ENCODE results near the gene SULT1B1.
A peak's percentile ranks its signal among the peaks of the same experiment; 100 is the strongest.

Gene SULT1B1

DNA sequence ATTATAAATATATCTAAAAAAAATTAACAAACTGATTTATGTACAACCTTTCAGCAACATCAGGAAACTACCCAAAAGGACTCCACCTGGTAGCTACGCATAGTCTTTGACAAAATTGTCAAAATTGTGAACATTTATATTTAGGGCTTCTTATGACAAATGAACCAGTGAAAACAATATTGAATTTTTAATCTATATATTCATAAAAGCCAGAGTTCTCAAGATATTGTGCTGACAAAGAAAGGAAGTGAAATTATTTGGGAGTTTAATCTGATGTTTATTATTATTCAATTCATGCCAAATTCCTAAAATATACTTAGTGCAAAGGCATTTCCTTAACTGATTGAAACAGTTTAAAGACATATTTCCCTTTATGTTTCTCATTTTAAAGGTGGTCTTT, 5.3 kb upstream of the SULT1B1 start:
- Mint-ChIP-seq H3K27ac (no peak overlapping the region), H3K36me3 (ENCODE audit: low read depth) (no peaks in the 10 kb centered on the region), H3K4me3 (no peak overlapping the region), H3K27me3 (no peaks in the 10 kb centered on the region), H3K4me1 (ENCODE audit: low read depth) (peaks cover 10% of the 10 kb centered on the region), H3K9me3 (no peaks in the 10 kb centered on the region)
- intact Hi-C loops (cut with micrococcal nuclease) = no loop called here

DNA sequence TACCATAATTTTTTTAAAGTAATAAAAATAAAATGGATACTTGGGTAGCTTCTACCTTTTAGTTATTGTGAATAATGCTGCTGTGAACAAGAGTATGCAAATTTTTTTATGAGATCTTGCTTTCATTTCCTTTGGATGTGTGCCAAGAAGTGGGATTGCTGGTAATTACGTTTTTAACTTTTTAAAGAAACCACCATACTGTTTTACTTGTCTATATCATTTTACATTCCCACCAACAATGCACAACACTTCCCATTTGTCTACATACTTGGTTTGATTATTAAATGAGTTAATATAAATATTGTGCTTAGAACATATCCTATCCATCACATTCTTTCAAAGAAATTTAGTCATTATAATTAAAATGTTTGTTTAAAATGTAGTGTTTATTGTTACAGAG, 3.9 kb upstream of the SULT1B1 start:
- no peak overlapping the region for H3K27ac Mint-ChIP-seq
- no peaks in the 10 kb centered on the region for H3K9me3 Mint-ChIP-seq
- intact Hi-C loops (cut with micrococcal nuclease) = no loop called here
- H3K36me3 Mint-ChIP-seq (ENCODE audit: low read depth) = peaks cover 3% of the 10 kb centered on the region
- H3K27me3 Mint-ChIP-seq = no peaks in the 10 kb centered on the region
- peaks cover 23% of the 10 kb centered on the region for H3K4me1 Mint-ChIP-seq (ENCODE audit: low read depth)
- H3K4me3 Mint-ChIP-seq = no peak overlapping the region

DNA sequence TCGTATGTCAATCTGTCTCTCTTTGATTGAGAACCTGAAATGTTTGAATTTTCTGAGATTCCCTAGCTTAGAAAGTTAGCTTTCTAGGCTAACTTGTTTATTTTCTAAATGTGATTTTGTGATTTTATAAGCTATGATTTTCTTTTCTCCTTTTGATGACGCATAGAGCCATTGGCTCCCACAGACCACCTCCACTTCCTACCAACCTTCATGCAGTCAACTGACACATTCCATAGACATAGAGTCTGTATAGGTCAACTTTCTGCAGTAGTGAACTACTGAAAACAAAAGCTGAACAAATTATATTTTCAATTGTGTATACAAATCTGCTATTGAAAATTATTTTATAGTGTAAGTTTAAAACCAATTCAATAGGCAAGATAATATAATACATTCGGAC, 2.8 kb upstream of the SULT1B1 start:
- Mint-ChIP-seq H3K4me3 (no peak overlapping the region), H3K36me3 (ENCODE audit: low read depth) (peaks cover 5% of the 10 kb centered on the region), H3K27me3 (no peaks in the 10 kb centered on the region), H3K9me3 (no peaks in the 10 kb centered on the region), H3K27ac (no peak overlapping the region), H3K4me1 (ENCODE audit: low read depth) (peaks cover 27% of the 10 kb centered on the region)
- intact Hi-C loops (cut with micrococcal nuclease) = no loop called here

DNA sequence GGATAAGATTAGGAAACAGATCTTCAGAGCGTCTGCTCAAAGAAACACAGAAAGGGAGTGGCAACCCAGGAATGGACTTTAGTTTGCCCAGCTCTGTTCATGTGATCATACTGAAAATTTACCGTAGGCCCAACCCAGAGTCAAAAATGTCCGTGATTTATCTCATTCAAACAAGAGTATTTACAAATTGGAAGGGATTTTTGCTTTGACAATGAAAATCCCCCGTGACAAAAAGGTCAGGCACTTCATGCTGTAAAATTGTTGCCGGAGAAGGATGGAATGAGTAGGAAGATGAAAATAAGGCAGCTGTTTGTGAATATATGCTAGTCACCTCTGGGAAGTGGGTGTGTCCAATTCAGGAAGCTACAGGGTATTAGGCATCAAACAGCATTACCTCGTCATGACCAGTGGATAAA, 1.2 kb downstream of the SULT1B1 start:
- H3K36me3 Mint-ChIP-seq (ENCODE audit: low read depth) = peaks cover 5% of the 10 kb centered on the region
- intact Hi-C loops (cut with micrococcal nuclease) = no loop called here
- H3K4me1 Mint-ChIP-seq (ENCODE audit: low read depth) = peaks cover 52% of the 10 kb centered on the region
- peak overlapping the region; percentile 71 for H3K27ac Mint-ChIP-seq
- peak overlapping the region; percentile 39 for H3K4me3 Mint-ChIP-seq
- no peaks in the 10 kb centered on the region for H3K27me3 Mint-ChIP-seq
- no peaks in the 10 kb centered on the region for H3K9me3 Mint-ChIP-seq

DNA sequence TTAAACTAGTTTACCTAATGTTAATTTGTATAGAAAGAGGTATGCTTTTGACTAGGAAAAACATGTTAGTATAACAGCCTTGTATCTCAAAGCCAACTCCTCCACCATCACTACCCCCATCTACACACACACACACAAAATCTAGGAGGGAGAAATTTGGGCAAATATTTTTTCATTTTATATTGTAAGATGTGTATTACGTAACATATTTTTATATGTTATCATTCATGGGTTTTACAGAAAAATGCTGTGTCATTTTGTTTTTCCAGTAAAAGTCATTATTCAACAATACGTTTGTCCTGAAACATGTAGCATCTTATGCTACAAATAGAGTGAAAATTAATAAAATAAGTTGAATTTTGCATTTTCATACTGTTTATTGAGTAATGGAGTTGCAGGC, 3.0 kb downstream of the SULT1B1 start:
- H3K36me3 Mint-ChIP-seq (ENCODE audit: low read depth) = peaks cover 5% of the 10 kb centered on the region
- no peaks in the 10 kb centered on the region for H3K9me3 Mint-ChIP-seq
- intact Hi-C loops (cut with micrococcal nuclease) = no loop called here
- H3K27ac Mint-ChIP-seq = peak overlapping the region; percentile 56
- no peak overlapping the region for H3K4me3 Mint-ChIP-seq
- H3K4me1 Mint-ChIP-seq (ENCODE audit: low read depth) = peaks cover 59% of the 10 kb centered on the region
- no peaks in the 10 kb centered on the region for H3K27me3 Mint-ChIP-seq

DNA sequence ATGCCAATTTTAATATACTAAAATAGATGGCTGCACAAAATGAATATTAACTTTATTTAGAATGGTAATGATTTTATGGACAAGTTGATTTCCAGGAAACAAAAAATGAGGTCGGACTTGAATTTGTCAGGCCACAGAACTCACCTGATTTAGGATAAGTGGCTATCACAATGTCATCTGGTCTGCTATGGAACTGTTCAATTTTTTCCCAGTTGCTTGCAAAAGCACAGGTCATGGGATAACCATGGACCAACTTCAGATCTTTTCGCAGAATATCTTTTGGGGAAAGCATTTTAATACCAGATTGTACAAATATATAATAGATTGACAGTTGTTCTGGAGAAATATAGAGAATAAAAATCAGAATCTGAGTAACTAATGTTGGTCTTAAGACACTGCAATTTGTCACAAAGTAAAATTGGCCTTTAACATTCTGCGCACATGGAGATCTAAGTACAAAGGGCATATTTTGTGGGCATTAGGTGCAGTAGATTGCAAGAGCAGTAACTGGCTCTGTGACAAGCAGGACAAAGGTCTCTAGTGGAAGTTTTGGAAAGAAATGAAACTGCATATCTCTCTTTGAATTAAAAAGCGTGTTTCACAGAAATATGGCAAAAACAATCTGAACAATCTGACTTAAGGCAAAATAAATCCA, 5.4 kb downstream of the SULT1B1 start:
- Mint-ChIP-seq H3K4me1 (ENCODE audit: low read depth) (peaks cover 59% of the 10 kb centered on the region), H3K27me3 (no peaks in the 10 kb centered on the region), H3K9me3 (peaks cover 9% of the 10 kb centered on the region), H3K36me3 (ENCODE audit: low read depth) (peaks cover 14% of the 10 kb centered on the region), H3K27ac (peak overlapping the region; percentile 41), H3K4me3 (no peak overlapping the region)
- intact Hi-C loops (cut with micrococcal nuclease) = loop anchor here (5.0 kb wide), 2 partner anchors 38 to 77 kb away; no protein-coding TSS in a partner anchor

DNA sequence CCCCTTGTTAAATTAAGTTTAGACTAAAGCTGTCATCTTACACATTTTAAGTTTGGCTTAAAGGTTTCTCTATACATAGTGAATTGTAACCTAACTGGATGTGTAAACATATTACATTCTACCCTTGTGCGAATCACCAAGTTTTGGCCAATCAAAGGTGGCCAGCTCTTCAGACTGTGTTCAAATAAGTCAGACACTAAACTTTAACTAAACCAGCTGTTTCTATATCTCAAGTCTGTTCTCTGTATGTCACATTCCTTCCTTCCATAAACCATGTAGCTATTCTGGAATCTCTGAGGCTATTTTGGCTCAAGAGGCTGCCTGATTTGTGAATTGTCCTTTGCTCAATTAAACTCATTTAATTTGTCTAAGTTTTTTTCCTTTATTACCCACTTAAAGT, 6.7 kb downstream of the SULT1B1 start:
- no peak overlapping the region for H3K4me3 Mint-ChIP-seq
- intact Hi-C loops (cut with micrococcal nuclease) = loop anchor here (5.0 kb wide), 2 partner anchors 36 to 79 kb away; no protein-coding TSS in a partner anchor
- H3K27ac Mint-ChIP-seq = no peak overlapping the region
- peaks cover 51% of the 10 kb centered on the region for H3K4me1 Mint-ChIP-seq (ENCODE audit: low read depth)
- peaks cover 9% of the 10 kb centered on the region for H3K9me3 Mint-ChIP-seq
- H3K36me3 Mint-ChIP-seq (ENCODE audit: low read depth) = peaks cover 9% of the 10 kb centered on the region
- no peaks in the 10 kb centered on the region for H3K27me3 Mint-ChIP-seq

DNA sequence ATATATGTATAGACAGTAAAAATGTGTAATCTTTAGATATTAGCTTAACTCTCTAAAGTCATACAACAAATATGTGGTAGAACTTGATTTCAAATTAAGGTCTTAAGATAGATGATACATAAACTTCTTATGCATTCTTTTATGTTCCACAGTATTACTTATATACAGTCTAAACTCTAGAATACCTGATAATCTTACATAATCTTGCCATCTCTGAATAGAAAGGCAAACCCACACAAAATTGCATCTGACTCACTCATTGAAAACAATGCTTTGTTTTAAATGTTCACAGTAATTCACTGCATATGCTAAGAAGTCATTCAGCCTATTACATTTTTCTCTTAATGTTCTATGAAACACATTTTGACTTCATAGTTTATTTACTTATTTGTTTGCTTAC, 10.1 kb downstream of the SULT1B1 start:
- peaks cover 21% of the 10 kb centered on the region for H3K36me3 Mint-ChIP-seq (ENCODE audit: low read depth)
- H3K27me3 Mint-ChIP-seq = no peaks in the 10 kb centered on the region
- H3K4me1 Mint-ChIP-seq (ENCODE audit: low read depth) = peaks cover 42% of the 10 kb centered on the region
- H3K4me3 Mint-ChIP-seq = no peak overlapping the region
- intact Hi-C loops (cut with micrococcal nuclease) = loop anchor here (5.0 kb wide), 2 partner anchors 33 to 82 kb away; no protein-coding TSS in a partner anchor
- no peak overlapping the region for H3K27ac Mint-ChIP-seq
- H3K9me3 Mint-ChIP-seq = peaks cover 30% of the 10 kb centered on the region

DNA sequence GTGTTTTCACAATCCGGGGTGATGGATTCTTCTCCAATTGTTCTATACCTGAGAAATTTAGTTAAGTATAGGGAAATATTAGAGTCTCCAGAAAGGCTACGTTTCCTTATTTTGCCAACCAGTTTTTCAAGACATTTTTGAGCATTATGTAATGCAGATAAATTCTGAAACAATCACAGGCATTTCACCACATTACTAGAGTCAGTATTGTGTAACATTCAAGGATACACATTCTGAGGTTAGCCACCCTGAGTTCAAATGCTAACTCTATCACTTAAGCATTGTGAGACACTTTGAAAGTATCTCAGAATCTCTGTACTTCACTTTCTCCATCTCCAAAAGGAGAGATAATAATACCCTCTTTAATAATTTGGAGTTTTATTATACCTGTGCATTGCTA, 10.6 kb downstream of the SULT1B1 start:
- intact Hi-C loops (cut with micrococcal nuclease) = loop anchor here (5.0 kb wide), 2 partner anchors 32 to 83 kb away; no protein-coding TSS in a partner anchor

DNA sequence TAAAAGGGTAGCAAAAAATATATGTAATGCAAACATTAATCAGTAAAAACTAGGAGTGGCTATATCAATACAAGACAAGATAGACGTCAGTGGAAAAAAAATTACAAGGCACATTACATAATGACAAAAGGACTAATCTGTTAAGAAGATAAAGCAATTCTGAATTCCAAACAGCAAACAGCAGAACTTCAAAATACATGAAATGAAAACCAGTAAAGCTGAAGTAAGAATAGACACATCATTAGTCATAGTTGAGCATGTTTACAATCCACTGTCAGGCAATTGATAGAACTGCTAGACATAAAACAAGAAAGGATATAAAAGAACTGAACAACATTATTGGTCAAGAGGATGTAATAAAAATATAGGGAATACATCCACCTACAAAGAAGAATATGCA, 12.2 kb downstream of the SULT1B1 start:
- Mint-ChIP-seq H3K36me3 (ENCODE audit: low read depth) (peaks cover 29% of the 10 kb centered on the region), H3K9me3 (peaks cover 48% of the 10 kb centered on the region), H3K27me3 (no peaks in the 10 kb centered on the region), H3K4me3 (no peak overlapping the region), H3K27ac (no peak overlapping the region), H3K4me1 (ENCODE audit: low read depth) (peaks cover 32% of the 10 kb centered on the region)
- intact Hi-C loops (cut with micrococcal nuclease) = no loop called here

More for the DNA sequence above, 10.6 kb downstream of the SULT1B1 start:
- Mint-ChIP-seq H3K4me3 (no peak overlapping the region), H3K27ac (no peak overlapping the region), H3K36me3 (ENCODE audit: low read depth) (peaks cover 22% of the 10 kb centered on the region), H3K4me1 (ENCODE audit: low read depth) (peaks cover 38% of the 10 kb centered on the region), H3K27me3 (no peaks in the 10 kb centered on the region), H3K9me3 (peaks cover 35% of the 10 kb centered on the region)

DNA sequence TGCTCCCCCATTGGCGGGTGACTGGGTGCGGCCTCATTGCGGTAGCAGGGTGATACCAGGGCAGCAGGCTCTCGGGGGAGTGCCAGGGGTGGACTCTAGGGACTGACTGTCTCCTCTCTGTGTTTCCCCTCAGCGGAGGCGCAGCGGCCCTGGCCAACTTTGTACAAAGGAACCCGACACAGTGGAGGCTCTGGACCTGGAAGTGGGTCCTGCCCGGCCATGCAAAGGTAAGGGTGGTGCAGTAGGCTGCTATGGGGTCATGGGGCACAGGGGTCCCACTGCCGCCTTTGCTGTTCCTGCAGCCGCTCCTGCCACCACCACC, 16.3 kb downstream of the SULT1B1 start:
- H3K9me3 Mint-ChIP-seq = peaks cover 66% of the 10 kb centered on the region
- H3K36me3 Mint-ChIP-seq (ENCODE audit: low read depth) = peaks cover 20% of the 10 kb centered on the region
- intact Hi-C loops (cut with micrococcal nuclease) = no loop called here
- H3K27ac Mint-ChIP-seq = no peak overlapping the region
- H3K27me3 Mint-ChIP-seq = no peaks in the 10 kb centered on the region
- peaks cover 32% of the 10 kb centered on the region for H3K4me1 Mint-ChIP-seq (ENCODE audit: low read depth)
- H3K4me3 Mint-ChIP-seq = no peak overlapping the region

DNA sequence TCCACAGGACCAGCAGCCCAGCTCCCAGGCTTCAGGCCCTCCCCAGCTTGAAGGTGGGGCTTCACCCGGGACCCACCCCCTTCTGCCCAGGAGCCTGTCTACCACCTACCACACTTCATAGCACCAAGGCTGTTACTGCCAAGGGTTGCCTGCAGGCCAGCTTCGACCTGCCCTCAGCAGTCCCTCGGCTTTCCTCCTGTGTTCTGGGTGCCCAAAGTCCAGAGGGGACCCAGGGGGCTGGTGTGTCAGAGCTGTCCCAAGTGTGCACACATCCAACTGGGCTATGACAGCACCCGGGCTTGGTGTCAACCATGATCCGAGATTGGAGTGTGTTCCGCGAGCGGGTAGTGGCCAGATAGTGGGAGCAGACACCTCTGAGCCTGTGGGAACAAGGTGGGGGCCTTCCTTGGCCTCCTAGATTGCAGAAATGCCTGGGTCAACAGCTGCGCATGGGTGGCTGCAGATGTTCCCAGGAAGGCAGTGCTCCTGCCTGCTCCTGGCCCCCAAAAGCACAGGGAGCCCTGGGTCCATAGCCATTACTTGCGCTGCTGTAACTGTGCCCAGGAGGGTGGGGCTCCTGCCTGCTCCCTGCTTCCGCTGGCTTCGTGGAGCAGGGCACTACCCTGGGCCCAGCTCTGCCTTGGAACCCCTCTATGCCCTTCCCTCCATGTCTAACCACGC, 16.8 kb downstream of the SULT1B1 start:
- no peak overlapping the region for H3K27ac Mint-ChIP-seq
- peaks cover 20% of the 10 kb centered on the region for H3K36me3 Mint-ChIP-seq (ENCODE audit: low read depth)
- peaks cover 71% of the 10 kb centered on the region for H3K9me3 Mint-ChIP-seq
- H3K27me3 Mint-ChIP-seq = no peaks in the 10 kb centered on the region
- peaks cover 30% of the 10 kb centered on the region for H3K4me1 Mint-ChIP-seq (ENCODE audit: low read depth)
- no peak overlapping the region for H3K4me3 Mint-ChIP-seq
- intact Hi-C loops (cut with micrococcal nuclease) = no loop called here

DNA sequence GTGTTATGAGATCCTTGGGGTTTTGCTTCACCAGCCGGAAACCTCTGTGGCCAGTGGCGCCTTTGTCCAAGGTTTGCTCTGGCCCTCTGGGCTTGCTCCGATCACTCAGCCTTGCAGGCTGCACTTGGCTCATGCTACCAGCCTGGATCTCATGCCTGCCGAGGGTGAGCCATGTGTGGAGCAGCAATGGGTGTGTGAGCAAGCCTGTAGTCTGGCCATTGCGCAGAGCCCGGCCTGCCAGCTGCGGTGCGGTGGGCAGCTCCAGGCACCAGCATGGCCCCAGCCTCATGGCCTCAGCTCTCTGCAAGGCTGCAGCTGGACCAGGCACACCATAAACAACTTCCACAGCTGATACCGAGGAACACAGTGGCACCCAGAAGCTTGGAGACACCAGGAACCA, 17.8 kb downstream of the SULT1B1 start:
- no peaks in the 10 kb centered on the region for H3K27me3 Mint-ChIP-seq
- peaks cover 20% of the 10 kb centered on the region for H3K4me1 Mint-ChIP-seq (ENCODE audit: low read depth)
- H3K9me3 Mint-ChIP-seq = peaks cover 73% of the 10 kb centered on the region
- H3K27ac Mint-ChIP-seq = no peak overlapping the region
- no peak overlapping the region for H3K4me3 Mint-ChIP-seq
- intact Hi-C loops (cut with micrococcal nuclease) = no loop called here
- H3K36me3 Mint-ChIP-seq (ENCODE audit: low read depth) = peaks cover 20% of the 10 kb centered on the region

DNA sequence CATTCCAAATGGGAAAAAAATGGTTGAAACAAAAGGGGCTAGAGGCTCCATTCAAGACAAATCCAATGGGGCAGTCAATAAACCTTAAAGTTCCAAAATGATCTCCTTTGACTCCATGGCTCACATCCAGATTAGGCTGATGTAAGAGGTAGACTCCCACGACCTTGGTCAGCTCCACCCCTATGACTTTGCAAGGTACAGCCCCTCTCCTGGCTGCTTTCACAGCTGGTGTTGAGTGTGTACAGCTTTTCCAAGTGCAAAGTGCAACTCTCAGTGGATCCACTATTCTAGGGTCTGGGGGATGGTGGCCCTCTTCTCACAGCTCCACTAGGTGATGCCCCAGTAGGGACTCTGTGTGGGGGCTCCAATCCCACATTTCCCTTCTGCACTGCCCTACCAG, 21.5 kb downstream of the SULT1B1 start:
- intact Hi-C loops (cut with micrococcal nuclease) = no loop called here
- Mint-ChIP-seq H3K9me3 (peaks cover 38% of the 10 kb centered on the region), H3K4me1 (ENCODE audit: low read depth) (peaks cover 31% of the 10 kb centered on the region), H3K36me3 (ENCODE audit: low read depth) (no peaks in the 10 kb centered on the region), H3K27ac (no peak overlapping the region), H3K27me3 (no peaks in the 10 kb centered on the region), H3K4me3 (no peak overlapping the region)
